Panc1 (cell line): ENCODE measurements around the gene MOB2.

Experiments
- POLR2AphosphoS5 ChIP-seq: IDR thresholded peaks from 2 replicates; pipeline ENCODE4 v1.6.1; 2012; ENCODE audit warnings: mild to moderate bottlenecking, low read depth, low read length, moderate library complexity
- TF ChIP-seq, protein P1 (sequence below): fragments of 450-650 bp; IDR thresholded peaks from 2 replicates; pipeline ENCODE4 v1.5.1; 2017; ENCODE audit warnings: mild to moderate bottlenecking
- TF ChIP-seq, protein P2 (sequence below), 2 experiments: IDR thresholded peaks; 2 replicates each; pipeline ENCODE4 v1.6.1; 2011 to 2012; ENCODE audit warnings: low read depth in 2 of 2, control low read depth in 1 of 2, low read length in 1 of 2, mild to moderate bottlenecking in 1 of 2, moderate library complexity in 1 of 2; ENCODE audit not compliant: insufficient read depth in 1 of 2

DNA sequence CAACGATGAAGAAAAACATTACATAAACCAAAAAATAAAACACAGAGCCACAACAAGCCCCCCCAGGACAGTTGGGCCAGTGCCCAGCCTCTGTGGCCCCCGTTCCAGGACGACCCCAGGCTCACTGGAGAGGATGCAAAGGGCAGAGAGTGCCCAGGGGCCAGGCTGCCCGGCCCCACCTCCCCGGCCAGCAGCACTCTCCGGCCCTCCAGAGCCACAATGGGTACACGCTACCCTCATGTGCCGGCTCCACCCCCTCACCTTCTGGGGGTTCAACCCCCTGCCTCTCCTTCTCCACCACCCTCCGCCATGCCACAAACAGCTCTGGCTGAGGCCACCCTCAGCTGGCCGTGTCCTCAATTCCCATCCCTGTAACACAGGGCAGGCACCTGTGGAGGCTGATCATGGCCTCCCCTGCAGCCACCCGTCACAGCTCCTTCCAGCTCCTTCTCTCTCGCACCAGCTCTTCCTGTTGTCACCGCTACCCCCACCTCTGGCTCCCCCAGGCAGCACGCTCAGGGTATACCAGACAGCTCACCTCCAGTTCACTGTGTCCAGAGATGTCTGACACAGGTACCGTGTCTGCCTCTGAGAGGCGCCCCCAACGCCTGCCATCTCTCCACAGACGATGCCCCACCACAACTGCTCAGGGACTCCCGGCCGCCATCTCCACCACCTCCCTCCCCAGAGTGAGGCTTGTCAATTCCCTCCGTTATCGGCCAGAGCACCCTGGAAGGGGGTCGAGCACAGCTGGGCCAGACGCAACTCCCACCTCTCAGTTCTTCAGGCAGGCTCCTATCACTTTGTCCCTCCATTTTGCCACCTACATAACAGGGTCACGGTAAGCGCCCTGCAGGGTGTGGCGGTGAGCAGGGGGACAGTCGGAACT, 30.8 kb upstream of the MOB2 start:
- TF ChIP-seq, protein P1, sequence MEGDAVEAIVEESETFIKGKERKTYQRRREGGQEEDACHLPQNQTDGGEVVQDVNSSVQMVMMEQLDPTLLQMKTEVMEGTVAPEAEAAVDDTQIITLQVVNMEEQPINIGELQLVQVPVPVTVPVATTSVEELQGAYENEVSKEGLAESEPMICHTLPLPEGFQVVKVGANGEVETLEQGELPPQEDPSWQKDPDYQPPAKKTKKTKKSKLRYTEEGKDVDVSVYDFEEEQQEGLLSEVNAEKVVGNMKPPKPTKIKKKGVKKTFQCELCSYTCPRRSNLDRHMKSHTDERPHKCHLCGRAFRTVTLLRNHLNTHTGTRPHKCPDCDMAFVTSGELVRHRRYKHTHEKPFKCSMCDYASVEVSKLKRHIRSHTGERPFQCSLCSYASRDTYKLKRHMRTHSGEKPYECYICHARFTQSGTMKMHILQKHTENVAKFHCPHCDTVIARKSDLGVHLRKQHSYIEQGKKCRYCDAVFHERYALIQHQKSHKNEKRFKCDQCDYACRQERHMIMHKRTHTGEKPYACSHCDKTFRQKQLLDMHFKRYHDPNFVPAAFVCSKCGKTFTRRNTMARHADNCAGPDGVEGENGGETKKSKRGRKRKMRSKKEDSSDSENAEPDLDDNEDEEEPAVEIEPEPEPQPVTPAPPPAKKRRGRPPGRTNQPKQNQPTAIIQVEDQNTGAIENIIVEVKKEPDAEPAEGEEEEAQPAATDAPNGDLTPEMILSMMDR: no peak
- TF ChIP-seq, protein P2, sequence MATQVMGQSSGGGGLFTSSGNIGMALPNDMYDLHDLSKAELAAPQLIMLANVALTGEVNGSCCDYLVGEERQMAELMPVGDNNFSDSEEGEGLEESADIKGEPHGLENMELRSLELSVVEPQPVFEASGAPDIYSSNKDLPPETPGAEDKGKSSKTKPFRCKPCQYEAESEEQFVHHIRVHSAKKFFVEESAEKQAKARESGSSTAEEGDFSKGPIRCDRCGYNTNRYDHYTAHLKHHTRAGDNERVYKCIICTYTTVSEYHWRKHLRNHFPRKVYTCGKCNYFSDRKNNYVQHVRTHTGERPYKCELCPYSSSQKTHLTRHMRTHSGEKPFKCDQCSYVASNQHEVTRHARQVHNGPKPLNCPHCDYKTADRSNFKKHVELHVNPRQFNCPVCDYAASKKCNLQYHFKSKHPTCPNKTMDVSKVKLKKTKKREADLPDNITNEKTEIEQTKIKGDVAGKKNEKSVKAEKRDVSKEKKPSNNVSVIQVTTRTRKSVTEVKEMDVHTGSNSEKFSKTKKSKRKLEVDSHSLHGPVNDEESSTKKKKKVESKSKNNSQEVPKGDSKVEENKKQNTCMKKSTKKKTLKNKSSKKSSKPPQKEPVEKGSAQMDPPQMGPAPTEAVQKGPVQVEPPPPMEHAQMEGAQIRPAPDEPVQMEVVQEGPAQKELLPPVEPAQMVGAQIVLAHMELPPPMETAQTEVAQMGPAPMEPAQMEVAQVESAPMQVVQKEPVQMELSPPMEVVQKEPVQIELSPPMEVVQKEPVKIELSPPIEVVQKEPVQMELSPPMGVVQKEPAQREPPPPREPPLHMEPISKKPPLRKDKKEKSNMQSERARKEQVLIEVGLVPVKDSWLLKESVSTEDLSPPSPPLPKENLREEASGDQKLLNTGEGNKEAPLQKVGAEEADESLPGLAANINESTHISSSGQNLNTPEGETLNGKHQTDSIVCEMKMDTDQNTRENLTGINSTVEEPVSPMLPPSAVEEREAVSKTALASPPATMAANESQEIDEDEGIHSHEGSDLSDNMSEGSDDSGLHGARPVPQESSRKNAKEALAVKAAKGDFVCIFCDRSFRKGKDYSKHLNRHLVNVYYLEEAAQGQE (IDR thresholded peaks at IDR 0.05; ENCODE audit: insufficient read depth in 1 of 2, low read depth in 2 of 2, low read length in 1 of 2): no peak
- no peak for TF ChIP-seq POLR2AphosphoS5
